GM21737 (cell line): Measurements from ENCODE around the gene M6PR.
"Not testable (repeated sequence)": the region's sequence is repeated elsewhere in the genome, so short reads cannot be mapped to it uniquely, and the experiment has no call there.

Experiments used
- ATAC-seq: cut with Tn5 transposase; IDR thresholded peaks from one replicate; pipeline ENCODE4 v1.9.1; 2021; ENCODE audit warnings: mild to moderate bottlenecking, moderate library complexity; ENCODE audit not compliant: unreplicated experiment

Gene M6PR

GRCh38 chr12:8951744-8952143 is 2.3 kb upstream of the M6PR start:
- ATAC-seq = no peak

DNA sequence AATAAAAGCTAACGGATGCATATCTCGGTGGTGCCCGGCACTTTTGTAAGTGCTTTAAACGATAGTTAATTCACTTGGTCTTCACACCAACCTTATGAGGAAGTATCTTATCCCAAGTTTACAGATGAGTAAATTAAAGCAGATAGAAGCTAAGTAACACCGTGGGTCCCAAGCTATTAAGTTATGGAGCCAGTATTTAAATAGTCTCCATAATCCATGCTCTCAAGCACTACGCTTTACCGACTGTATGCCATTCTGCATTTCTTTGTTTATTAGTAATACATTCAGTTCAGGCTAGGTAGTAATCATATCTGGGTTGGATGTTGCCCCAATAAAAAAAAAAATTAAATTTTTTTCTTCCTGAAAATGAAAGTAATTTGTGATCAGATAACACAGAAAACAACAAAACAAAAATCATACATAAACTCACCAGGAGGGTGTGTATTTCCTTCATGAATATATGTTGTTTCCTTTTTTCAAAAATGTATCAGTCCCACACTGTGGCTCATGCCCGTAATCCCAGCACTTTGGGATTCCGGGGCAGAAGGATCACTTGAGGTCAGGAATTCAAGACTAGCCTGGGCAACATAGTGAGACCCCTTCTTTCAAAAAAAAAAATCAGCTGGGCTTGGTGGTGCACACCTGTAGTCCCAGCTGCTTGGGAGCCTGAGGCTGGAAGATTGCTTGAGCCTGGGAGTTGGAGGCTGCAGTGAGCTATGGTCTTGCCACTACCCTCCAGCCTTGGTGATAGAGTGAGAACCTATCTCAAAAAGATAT is 1.4 kb upstream of the M6PR start:
- ATAC-seq = no peak

GRCh38 chr12:8950221-8950527 is 729 bp upstream of the M6PR start:
- ATAC-seq = no peak

DNA sequence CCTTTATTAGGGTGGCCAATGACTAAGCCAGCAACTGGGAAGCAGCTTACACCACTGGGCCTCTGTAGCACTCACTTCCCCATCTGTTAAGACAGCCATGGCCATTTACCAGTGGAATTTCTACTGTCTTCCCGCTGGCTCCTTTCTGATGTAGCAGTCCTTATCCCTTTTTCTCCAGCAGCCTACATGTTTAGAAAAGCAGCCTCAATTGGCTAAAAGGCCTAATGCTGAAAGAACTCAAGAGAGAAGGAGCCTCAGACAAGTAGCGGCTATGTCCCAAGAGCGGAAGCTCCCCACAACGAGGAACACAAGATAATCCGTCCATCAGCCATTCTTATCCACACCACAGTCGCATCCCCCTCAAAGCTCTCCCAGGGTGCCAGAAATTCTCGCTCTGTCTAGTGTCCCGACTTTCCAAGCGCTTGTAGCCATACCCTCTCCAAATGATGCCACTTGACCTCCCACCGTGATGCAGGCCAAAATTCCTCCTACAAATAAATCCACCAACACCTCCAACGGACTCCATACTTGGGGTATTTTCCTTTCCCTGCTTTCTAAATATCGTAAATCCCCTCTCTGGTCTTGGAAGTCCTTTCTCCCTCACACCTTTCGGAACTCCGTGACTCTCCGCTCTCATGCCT is 624 bp downstream of the M6PR start:
- ATAC-seq = no peak

DNA sequence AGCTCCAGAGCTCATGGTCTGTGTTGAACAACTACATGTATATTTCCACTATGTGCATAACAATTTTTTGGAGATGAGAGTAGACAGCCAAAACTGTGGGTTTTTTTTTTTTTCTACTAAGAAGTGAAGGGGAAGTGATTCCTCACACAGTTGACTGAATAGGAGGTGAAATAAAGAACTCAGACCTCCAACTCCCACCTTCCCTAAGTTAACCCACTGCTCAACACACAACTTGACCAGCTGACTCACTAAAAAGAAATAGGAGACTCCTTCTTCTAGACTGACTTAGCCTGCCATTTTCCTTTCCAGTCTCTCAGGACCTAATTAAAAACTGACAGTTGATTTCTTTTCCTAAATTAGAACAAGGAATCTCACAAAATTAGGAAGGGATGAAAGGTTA is 1.7 kb downstream of the M6PR start:
- ATAC-seq = no peak

GRCh38 chr12:8946733-8947132 is 2.7 kb downstream of the M6PR start:
- ATAC-seq = no peak

GRCh38 chr12:8943565-8944186 is 5.8 kb downstream of the M6PR start:
- ATAC-seq = no peak

GRCh38 chr12:8941691-8942478 is 7.6 kb downstream of the M6PR start:
- no peak for ATAC-seq

GRCh38 chr12:8937842-8938442 is 11.5 kb downstream of the M6PR start:
- ATAC-seq = not testable (repeated sequence)

GRCh38 chr12:8936735-8937134 is 12.7 kb downstream of the M6PR start:
- no peak for ATAC-seq

GRCh38 chr12:8934080-8934479 is 15.4 kb downstream of the M6PR start:
- ATAC-seq = not testable (repeated sequence)

DNA sequence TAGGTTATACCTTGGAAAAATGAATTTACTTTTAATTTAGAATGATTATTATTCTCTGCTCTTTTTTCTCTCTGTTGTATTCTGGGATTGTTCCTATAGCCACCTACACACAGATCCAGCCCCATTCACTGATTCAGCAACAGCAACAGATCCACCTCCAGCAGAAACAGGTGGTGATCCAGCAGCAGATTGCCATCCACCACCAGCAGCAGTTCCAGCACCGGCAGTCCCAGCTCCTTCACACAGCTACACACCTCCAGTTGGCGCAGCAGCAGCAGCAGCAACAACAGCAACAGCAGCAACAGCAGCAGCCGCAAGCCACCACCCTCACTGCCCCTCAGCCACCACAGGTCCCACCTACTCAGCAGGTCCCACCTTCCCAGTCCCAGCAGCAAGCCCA is 17.0 kb downstream of the M6PR start:
- not testable (repeated sequence) for ATAC-seq

- ATAC-seq = not testable (repeated sequence)
These were observed 18.7 kb downstream of the M6PR start for GRCh38 chr12:8930655-8931323.

GRCh38 chr12:8922544-8922943 is 26.9 kb downstream of the M6PR start:
- ATAC-seq = no peak

GRCh38 chr12:8919643-8920042 is 29.8 kb downstream of the M6PR start:
- ATAC-seq = not testable (repeated sequence)

DNA sequence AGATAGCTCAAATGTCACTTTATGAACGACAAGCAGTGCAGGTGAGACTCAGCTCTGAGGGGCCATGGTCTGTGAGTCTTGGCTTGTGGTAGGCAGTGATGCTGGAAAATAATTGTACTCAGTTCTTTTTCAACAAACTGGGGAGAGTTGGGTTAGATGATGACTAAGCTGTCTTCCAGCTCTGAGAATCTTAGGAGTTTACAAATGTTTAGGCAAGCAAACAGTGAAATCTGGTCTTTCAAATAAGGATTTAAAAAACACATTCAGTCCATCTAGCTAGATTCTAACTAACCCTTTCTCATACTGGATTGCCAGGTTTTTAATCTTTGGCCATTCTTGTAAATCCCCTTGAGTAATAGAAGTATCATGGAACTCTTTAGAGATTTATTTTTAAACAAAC is 31.7 kb downstream of the M6PR start:
- ATAC-seq = no peak

DNA sequence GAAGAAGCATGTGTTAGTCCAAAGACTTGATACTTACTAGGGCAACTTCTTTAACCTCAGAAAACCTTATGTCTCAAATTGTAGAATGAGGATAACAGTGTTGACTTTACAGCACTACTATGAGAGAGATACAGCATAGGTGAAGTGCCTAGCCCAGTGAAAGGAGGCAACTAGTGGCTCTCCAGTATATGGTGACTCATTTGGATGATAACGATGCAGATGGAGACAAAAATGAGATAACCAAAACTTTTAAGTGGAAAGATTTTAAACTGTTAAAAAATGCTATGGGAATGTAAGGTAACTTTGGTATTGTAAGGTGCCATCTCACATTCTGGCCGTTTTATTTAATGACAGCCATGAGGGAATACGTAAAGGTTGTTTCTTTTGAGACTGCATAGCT is 32.4 kb downstream of the M6PR start:
- no peak for ATAC-seq

- ATAC-seq = no peak
These were observed 33.3 kb downstream of the M6PR start for GRCh38 chr12:8916154-8916553.

GRCh38 chr12:8914716-8915526 is 34.5 kb downstream of the M6PR start:
- peak; percentile 36 for ATAC-seq
